COLO829 (cell line): ENCODE measurements around the gene ZFP57.
A peak's percentile ranks its signal among the peaks of the same experiment; 100 is the strongest.
"Not testable (repeated sequence)": the region's sequence is repeated elsewhere in the genome, so short reads cannot be mapped to it uniquely, and the experiment has no call there.

Experiments
- DNase-seq: peaks from one replicate; pipeline ENCODE4 v3.0.0; 2012; ENCODE audit warnings: low spot score

ZFP57 gene

GRCh38 chr6:29696147-29697125, 15.5 kb upstream of the ZFP57 start:
- DNase-seq, result peak; percentile 45

GRCh38 chr6:29694637-29695036, 13.7 kb upstream of the ZFP57 start:
- no peak for DNase-seq

GRCh38 chr6:29685718-29686326, 4.9 kb upstream of the ZFP57 start:
- DNase-seq, result no peak

- DNase-seq, result no peak
Observed at GRCh38 chr6:29681811-29682210, 859 bp upstream of the ZFP57 start.

- DNase-seq, result no peak
Observed at GRCh38 chr6:29680416-29680815, 536 bp downstream of the ZFP57 start.

- DNase-seq, result no peak
Observed at GRCh38 chr6:29679962-29680361, 990 bp downstream of the ZFP57 start.

- DNase-seq, result no peak
Observed at GRCh38 chr6:29678114-29678513, 2.8 kb downstream of the ZFP57 start.

GRCh38 chr6:29676981-29677601, 3.9 kb downstream of the ZFP57 start:
- no peak for DNase-seq

- DNase-seq, result no peak
Observed at GRCh38 chr6:29675561-29675960, 5.4 kb downstream of the ZFP57 start.

GRCh38 chr6:29674008-29674407, 6.9 kb downstream of the ZFP57 start:
- no peak for DNase-seq

GRCh38 chr6:29673161-29673560, 7.8 kb downstream of the ZFP57 start:
- no peak for DNase-seq

GRCh38 chr6:29672116-29672515, 8.8 kb downstream of the ZFP57 start:
- not testable (repeated sequence) for DNase-seq

GRCh38 chr6:29671026-29671425, 9.9 kb downstream of the ZFP57 start:
- DNase-seq, result no peak

GRCh38 chr6:29667158-29667557, 13.8 kb downstream of the ZFP57 start:
- DNase-seq, result no peak

GRCh38 chr6:29666826-29667130, 14.2 kb downstream of the ZFP57 start:
- no peak for DNase-seq

- no peak for DNase-seq
Observed at GRCh38 chr6:29665942-29666825, 14.8 kb downstream of the ZFP57 start.

- DNase-seq, result no peak
Observed at GRCh38 chr6:29663300-29664042, 17.5 kb downstream of the ZFP57 start.

GRCh38 chr6:29661502-29662141, 19.3 kb downstream of the ZFP57 start:
- peak; percentile 93 for DNase-seq

GRCh38 chr6:29661071-29661470, 19.9 kb downstream of the ZFP57 start:
- no peak for DNase-seq

- no peak for DNase-seq
Observed at GRCh38 chr6:29656798-29657197, 24.2 kb downstream of the ZFP57 start, which contains the start of gene MOG. Gene MOG (plus strand): TSS chr6:29657092. CDS start chr6:29657210, 118 bp downstream.

- DNase-seq, result no peak
Observed at GRCh38 chr6:29656157-29656556, 24.8 kb downstream of the ZFP57 start.
